GM12865 (cell line): ENCODE measurements around the gene TPX2.
"Not testable (repeated sequence)": the region's sequence is repeated elsewhere in the genome, so short reads cannot be mapped to it uniquely, and the experiment has no call there.

Experiments used
- DNase-seq: peaks from one replicate; pipeline ENCODE4 v3.0.0; 2010; ENCODE audit warnings: low read depth
- H3K4me3 ChIP-seq: 2 replicates; pipeline ENCODE4 v1.5.1; 2011; ENCODE audit warnings: mild to moderate bottlenecking, low read depth, low read length, control low read depth
- CTCF ChIP-seq: IDR thresholded peaks from 2 replicates; pipeline ENCODE4 v1.5.1; 2011; ENCODE audit warnings: low read length, control low read depth, low read depth, inconsistent platforms; ENCODE audit not compliant: insufficient read depth; ENCODE audit errors: missing control alignments

Gene TPX2

DNA sequence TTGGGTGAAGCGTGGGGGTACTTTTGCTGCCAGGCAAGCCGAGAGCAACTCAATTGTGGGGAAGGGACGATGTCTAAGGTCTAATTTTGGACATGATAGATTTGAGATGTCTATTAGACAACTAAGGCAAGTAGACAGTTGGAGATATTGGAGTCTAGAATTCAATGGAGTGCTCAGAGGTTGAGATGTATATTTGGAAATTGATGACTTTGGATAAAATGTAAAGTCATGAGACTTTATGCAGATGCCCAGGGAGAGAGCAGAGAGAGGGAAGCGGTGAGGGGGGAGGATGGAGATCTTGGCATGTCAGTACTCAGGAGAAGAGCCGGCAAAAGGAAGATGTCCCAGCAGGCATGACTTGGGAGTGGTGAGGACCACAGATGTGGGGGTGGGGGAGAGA is 87.0 kb downstream of the TPX2 start:
- no peak for DNase-seq
- no peak overlapping the region for H3K4me3 ChIP-seq
- TF ChIP-seq CTCF, result no peak

- H3K4me3 ChIP-seq, result no peak overlapping the region
- TF ChIP-seq CTCF, result no peak
- DNase-seq, result no peak
These were observed 88.0 kb downstream of the TPX2 start for GRCh38 chr20:31827059-31827458.

- H3K4me3 ChIP-seq, DNase-seq: not testable (repeated sequence)
These were observed 88.9 kb downstream of the TPX2 start for GRCh38 chr20:31828016-31828415.

GRCh38 chr20:31829731-31830130 is 90.6 kb downstream of the TPX2 start:
- no peak overlapping the region for H3K4me3 ChIP-seq
- no peak for TF ChIP-seq CTCF
- peak; percentile 25 for DNase-seq

GRCh38 chr20:31830406-31830981 is 91.4 kb downstream of the TPX2 start:
- no peak for DNase-seq
- H3K4me3 ChIP-seq, result no peak overlapping the region
- no peak for TF ChIP-seq CTCF

DNA sequence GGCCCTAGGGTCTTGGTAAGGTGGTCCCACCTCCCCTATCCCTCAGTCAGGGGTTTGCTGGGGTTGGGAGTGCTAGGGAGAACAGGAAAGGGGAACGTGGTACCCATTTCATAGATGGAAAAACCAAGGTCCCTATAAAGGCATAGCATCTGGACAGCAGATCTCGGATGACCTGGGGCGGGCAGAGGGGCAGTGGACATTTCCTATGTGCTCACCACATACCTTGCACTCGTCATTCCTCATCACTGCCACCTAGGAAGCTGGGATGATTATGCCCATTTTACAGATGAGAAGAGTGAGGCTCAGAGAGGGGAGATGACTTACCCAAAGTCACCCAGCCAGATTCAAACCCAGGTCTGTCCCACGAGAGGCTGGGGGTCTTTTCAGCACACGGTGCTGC is 92.1 kb downstream of the TPX2 start:
- DNase-seq, result no peak
- H3K4me3 ChIP-seq, result no peak overlapping the region
- TF ChIP-seq CTCF, result no peak

DNA sequence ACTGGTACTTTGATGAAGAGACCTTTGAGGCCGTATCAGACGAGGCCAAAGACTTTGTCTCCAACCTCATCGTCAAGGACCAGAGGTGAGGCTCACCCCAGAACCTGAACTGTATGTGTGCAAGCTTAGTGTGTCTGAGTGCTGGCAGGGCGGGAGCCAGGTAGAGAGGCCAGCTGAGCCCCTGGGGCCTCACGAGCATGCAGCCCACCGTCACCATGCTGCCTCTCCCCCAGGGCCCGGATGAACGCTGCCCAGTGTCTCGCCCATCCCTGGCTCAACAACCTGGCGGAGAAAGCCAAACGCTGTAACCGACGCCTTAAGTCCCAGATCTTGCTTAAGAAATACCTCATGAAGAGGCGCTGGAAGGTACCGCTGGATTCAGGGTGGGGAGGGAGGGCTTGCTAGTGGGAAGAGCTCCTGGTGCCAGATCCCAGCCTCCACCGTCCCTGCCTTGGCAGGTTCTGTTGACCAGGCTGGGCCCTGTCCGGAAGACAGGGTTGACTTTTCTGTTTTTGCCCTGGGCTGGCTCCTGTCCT is 92.7 kb downstream of the TPX2 start:
- no peak for DNase-seq
- no peak for TF ChIP-seq CTCF
- no peak overlapping the region for H3K4me3 ChIP-seq
